Posterior vena cava (tissue), 2 donors: Measurements from ENCODE around the gene C2orf80. TPM values are rescaled to one million over a fixed set of nuclear protein-coding genes. Genes with fewer than 3 reads are reported as not detected.
"Not testable (repeated sequence)": the region's sequence is repeated elsewhere in the genome, so short reads cannot be mapped to it uniquely, and the experiment has no call there.

Source experiments
- DNase-seq: peaks from one replicate; pipeline ENCODE4 v3.0.0-alpha.2; 2020; ENCODE audit warnings: low spot score
- intact Hi-C, 2 donors: fragments of 100-400 bp; cut with DNase I; formaldehyde crosslinking; loops; one replicate each; pipeline versions ENCODE4 v1.14.1 to v1.14.2; 2022 to 2023
- total RNA-seq, 2 donors: library from RNA; stranded (reverse); fragmentation: NEBNext Ultra II Directional; extraction: Animal tissue kit (Norgen Biotek cat#: 25700); gene quantifications; one replicate each; pipeline ENCODE4 v1.2.1, GENCODE V29; 2021
- donor health status: DM: yes; HTN: yes; CAD: no.
- donor health status: DM: yes; HTN: yes; CAD: no.

C2orf80 gene
- total RNA-seq, 2 donors from 2014 or later, result not detected

GRCh38 chr2:208142925-208143799 is 46.7 kb downstream of the C2orf80 start:
- DNase-seq, result no peak
- intact Hi-C loops, result no loop called here

GRCh38 chr2:208142240-208142924 is 47.4 kb downstream of the C2orf80 start:
- no peak for DNase-seq
- intact Hi-C loops, result no loop called here

- intact Hi-C loops, result no loop called here
- peak; percentile 32 for DNase-seq
Observed at GRCh38 chr2:208139447-208139846, 50.4 kb downstream of the C2orf80 start.

- peak; percentile 52 for DNase-seq
- intact Hi-C loops, result not testable (repeated sequence)
Observed at GRCh38 chr2:208138334-208138733, 51.5 kb downstream of the C2orf80 start.

GRCh38 chr2:208136716-208137094 is 53.1 kb downstream of the C2orf80 start:
- intact Hi-C loops, result no loop called here
- DNase-seq, result peak; percentile 76

GRCh38 chr2:208135794-208136715 is 53.8 kb downstream of the C2orf80 start:
- intact Hi-C loops, result no loop called here
- peak; percentile 50 for DNase-seq

GRCh38 chr2:208134928-208135586 is 54.8 kb downstream of the C2orf80 start:
- no peak for DNase-seq
- intact Hi-C loops, result no loop called here

GRCh38 chr2:208130712-208131110 is 59.1 kb downstream of the C2orf80 start:
- DNase-seq, result no peak
- intact Hi-C loops, result no loop called here

GRCh38 chr2:208129744-208130711 is 59.8 kb downstream of the C2orf80 start, which contains the start of gene CRYGC:
TSS of gene CRYGC (minus strand) at chr2:208129828. CDS start at chr2:208129792, 36 bp downstream.
- intact Hi-C loops, result no loop called here
- DNase-seq, result no peak

- intact Hi-C loops, result no loop called here
- DNase-seq, result peak; percentile 58
Observed at GRCh38 chr2:208128136-208128535, 61.7 kb downstream of the C2orf80 start.

GRCh38 chr2:208127090-208127489 is 62.7 kb downstream of the C2orf80 start:
- intact Hi-C loops, result no loop called here

GRCh38 chr2:208125251-208125650 is 64.6 kb downstream of the C2orf80 start:
- DNase-seq, result no peak
- intact Hi-C loops, result no loop called here

More at GRCh38 chr2:208127090-208127489, 62.7 kb downstream of the C2orf80 start:
- DNase-seq, result no peak

GRCh38 chr2:208124013-208124715 is 65.7 kb downstream of the C2orf80 start, which contains the start of gene CRYGD:
TSS of gene CRYGD (minus strand) at chr2:208124524. CDS start at chr2:208124473, 51 bp downstream.
- peak; percentile 78 for DNase-seq
- intact Hi-C loops, result not testable (repeated sequence)

- intact Hi-C loops, result no loop called here
- DNase-seq, result no peak
Observed at GRCh38 chr2:208122248-208122647, 67.6 kb downstream of the C2orf80 start.

- intact Hi-C loops, result no loop called here
Observed at GRCh38 chr2:208118918-208119317, 70.9 kb downstream of the C2orf80 start.

GRCh38 chr2:208117390-208117789 is 72.4 kb downstream of the C2orf80 start:
- DNase-seq, intact Hi-C loops: not testable (repeated sequence)

More at GRCh38 chr2:208118918-208119317, 70.9 kb downstream of the C2orf80 start:
- no peak for DNase-seq
